Activated CD8-positive, alpha-beta memory T cell treated with anti-CD3 and anti-CD28 coated beads for 48 hours (primary cell): ENCODE measurements around the gene PEX10.

Experiments
- DNase-seq, 3 experiments: peaks; one replicate each; pipeline ENCODE4 v3.0.0-alpha.2; 2020; ENCODE audit warnings: low read depth in 2 of 3, low spot score in 2 of 3

The PEX10 gene

GRCh38 chr1:2405588-2406295, 6.6 kb downstream of the PEX10 start:
- DNase-seq: no peak

- no peak for DNase-seq
These were observed 7.4 kb downstream of the PEX10 start for GRCh38 chr1:2404890-2405511.

GRCh38 chr1:2404142-2404889, 8.0 kb downstream of the PEX10 start:
- no peak for DNase-seq

GRCh38 chr1:2403273-2403672, 9.1 kb downstream of the PEX10 start:
- no peak for DNase-seq

GRCh38 chr1:2402420-2402819, 9.9 kb downstream of the PEX10 start:
- no peak for DNase-seq

GRCh38 chr1:2400950-2401649, 11.3 kb downstream of the PEX10 start:
- no peak for DNase-seq

- no peak for DNase-seq
These were observed 11.8 kb downstream of the PEX10 start for GRCh38 chr1:2400576-2400909.

- no peak for DNase-seq
These were observed 12.3 kb downstream of the PEX10 start for GRCh38 chr1:2399890-2400575.

- DNase-seq: no peak
These were observed 13.5 kb downstream of the PEX10 start for GRCh38 chr1:2398871-2399270.

- no peak for DNase-seq
These were observed 15.2 kb downstream of the PEX10 start for GRCh38 chr1:2397007-2397679.

- DNase-seq: no peak
These were observed 15.9 kb downstream of the PEX10 start for GRCh38 chr1:2396476-2396875.

- no peak for DNase-seq
These were observed 16.3 kb downstream of the PEX10 start for GRCh38 chr1:2396059-2396458.

GRCh38 chr1:2395245-2395644, 17.1 kb downstream of the PEX10 start:
- DNase-seq: no peak

- no peak for DNase-seq
These were observed 17.6 kb downstream of the PEX10 start for GRCh38 chr1:2394761-2395160.

- no peak for DNase-seq
These were observed 18.1 kb downstream of the PEX10 start for GRCh38 chr1:2394220-2394619.

- DNase-seq: no peak
These were observed 18.9 kb downstream of the PEX10 start for GRCh38 chr1:2393471-2393877.

- no peak for DNase-seq
These were observed 19.7 kb downstream of the PEX10 start for GRCh38 chr1:2392686-2393085.

GRCh38 chr1:2391931-2392509, 20.3 kb downstream of the PEX10 start:
- no peak for DNase-seq

- DNase-seq: peak; percentile 87 to 99 (median 94)
These were observed 21.1 kb downstream of the PEX10 start, which contains the start of the genes MORN1 and RER1 for GRCh38 chr1:2391041-2391930. TSS of gene MORN1 (minus strand) at chr1:2391554. CDS start at chr1:2391533, 21 bp downstream. TSS of gene RER1 (plus strand) at chr1:2391841. CDS start at chr1:2395791, 3,950 bp downstream.
